ENCODE results near the gene TMEM247. TPM values are rescaled to one million over a fixed set of nuclear protein-coding genes. Genes with fewer than 3 reads are reported as not detected.

TMEM247 gene
- total RNA-seq, 2 donors from 2014 or later = not detected

DNA sequence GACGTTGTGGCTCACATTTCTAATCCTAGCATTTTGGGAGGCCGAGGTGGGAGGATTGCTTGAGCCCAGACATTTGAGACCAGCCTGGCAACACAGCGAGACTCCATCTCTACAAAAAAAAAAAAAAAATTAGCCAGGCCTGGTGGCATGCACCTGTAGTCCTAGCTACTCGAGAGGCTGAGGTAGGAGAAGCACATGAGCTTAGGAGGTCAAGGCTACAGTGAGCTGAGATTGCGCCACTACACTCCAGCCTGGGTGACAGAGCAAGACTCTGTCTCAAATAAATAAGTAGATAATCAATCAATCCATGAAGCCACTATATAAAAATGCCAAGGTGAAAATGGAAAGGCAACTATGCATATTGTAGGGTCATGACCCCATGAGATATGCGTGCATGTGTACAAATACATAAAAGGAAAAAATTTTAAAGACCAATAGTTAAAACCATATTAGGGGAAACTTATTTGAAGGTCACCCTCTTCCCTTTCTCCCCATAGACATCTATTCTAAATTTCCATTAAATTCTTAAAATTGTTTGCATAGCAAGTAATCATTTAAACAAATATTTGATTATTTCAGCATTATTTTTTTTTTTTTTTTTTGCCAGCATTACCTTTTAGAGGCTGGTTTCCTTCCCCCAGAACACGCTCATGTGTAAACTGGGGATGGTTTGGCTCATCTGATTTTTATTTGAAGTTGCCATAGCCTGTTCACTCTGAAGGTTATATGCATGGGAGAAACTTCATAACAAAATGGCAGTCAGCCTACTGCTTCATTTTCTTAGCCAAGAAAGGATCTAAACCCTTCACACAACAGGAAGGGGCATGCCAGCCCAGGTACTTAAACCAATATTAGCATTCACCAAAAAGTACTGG is 37.3 kb upstream of the TMEM247 start:
- no peak overlapping the region for H3K4me3 ChIP-seq
- TF ChIP-seq, protein P1, sequence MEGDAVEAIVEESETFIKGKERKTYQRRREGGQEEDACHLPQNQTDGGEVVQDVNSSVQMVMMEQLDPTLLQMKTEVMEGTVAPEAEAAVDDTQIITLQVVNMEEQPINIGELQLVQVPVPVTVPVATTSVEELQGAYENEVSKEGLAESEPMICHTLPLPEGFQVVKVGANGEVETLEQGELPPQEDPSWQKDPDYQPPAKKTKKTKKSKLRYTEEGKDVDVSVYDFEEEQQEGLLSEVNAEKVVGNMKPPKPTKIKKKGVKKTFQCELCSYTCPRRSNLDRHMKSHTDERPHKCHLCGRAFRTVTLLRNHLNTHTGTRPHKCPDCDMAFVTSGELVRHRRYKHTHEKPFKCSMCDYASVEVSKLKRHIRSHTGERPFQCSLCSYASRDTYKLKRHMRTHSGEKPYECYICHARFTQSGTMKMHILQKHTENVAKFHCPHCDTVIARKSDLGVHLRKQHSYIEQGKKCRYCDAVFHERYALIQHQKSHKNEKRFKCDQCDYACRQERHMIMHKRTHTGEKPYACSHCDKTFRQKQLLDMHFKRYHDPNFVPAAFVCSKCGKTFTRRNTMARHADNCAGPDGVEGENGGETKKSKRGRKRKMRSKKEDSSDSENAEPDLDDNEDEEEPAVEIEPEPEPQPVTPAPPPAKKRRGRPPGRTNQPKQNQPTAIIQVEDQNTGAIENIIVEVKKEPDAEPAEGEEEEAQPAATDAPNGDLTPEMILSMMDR (IDR thresholded peaks at IDR 0.05) = no peak
- no peaks in the 10 kb centered on the region for H3K4me1 ChIP-seq
- H3K9me3 ChIP-seq = peaks cover 0 to 10% of the 10 kb centered on the region in 2 donors
- no peaks in the 10 kb centered on the region for H3K27me3 ChIP-seq
- H3K36me3 ChIP-seq = no peaks in the 10 kb centered on the region
- H3K27ac ChIP-seq = no peak overlapping the region
- DNase-seq (ENCODE audit: low spot score) = no peak

DNA sequence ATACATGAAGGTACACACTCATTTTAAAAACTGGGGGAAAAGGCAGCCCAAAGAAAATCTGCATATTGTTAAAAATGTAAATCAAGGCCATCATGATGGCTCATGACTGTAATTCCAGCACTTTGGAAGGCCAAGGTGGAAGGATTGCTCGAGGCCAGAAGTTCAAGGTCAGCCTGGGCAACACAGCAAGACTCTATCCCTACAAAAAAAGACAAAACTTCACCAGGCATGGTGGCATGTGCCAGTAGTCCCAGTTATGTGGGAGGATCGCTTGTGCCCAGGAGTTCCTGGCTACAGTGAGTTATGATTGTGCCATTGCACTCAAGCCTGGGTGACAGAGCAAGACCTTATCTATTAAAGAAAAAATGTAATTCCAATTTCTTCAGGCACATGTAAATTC is 34.6 kb upstream of the TMEM247 start:
- H3K27ac ChIP-seq = no peak overlapping the region
- no peak for DNase-seq (ENCODE audit: low spot score)
- no peaks in the 10 kb centered on the region for H3K27me3 ChIP-seq
- no peaks in the 10 kb centered on the region for H3K36me3 ChIP-seq
- peaks cover 0 to 10% of the 10 kb centered on the region in 2 donors for H3K9me3 ChIP-seq
- no peak overlapping the region for H3K4me3 ChIP-seq
- H3K4me1 ChIP-seq = peaks cover 0 to 4% of the 10 kb centered on the region in 2 donors
- TF ChIP-seq, protein P1 (IDR thresholded peaks at IDR 0.05) = no peak

DNA sequence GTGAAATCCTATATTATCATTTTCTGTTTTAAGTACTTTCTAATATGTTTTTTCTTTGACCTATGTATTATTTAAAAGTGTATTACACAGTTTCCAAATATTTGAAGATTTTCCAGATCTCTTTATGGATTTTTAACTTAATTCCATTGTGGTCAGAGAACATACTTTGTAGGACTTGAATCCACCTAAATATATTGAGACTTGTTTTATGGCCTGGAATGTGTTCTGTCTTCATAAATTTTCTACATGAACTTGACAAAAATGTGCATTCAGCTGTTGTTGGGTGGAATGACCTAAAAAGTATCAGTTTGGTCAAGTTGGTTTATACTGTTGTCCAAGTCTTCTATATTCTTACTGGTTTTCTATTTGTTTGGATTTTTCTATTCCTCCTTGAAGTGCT is 33.8 kb upstream of the TMEM247 start:
- Histone ChIP-seq H3K27ac (no peak overlapping the region), H3K4me3 (no peak overlapping the region), H3K27me3 (no peaks in the 10 kb centered on the region), H3K9me3 (peaks cover 0 to 10% of the 10 kb centered on the region in 2 donors), H3K4me1 (peaks cover 0 to 4% of the 10 kb centered on the region in 2 donors), H3K36me3 (no peaks in the 10 kb centered on the region)
- no peak for DNase-seq (ENCODE audit: low spot score)
- TF ChIP-seq, protein P1 (IDR thresholded peaks at IDR 0.05) = no peak

DNA sequence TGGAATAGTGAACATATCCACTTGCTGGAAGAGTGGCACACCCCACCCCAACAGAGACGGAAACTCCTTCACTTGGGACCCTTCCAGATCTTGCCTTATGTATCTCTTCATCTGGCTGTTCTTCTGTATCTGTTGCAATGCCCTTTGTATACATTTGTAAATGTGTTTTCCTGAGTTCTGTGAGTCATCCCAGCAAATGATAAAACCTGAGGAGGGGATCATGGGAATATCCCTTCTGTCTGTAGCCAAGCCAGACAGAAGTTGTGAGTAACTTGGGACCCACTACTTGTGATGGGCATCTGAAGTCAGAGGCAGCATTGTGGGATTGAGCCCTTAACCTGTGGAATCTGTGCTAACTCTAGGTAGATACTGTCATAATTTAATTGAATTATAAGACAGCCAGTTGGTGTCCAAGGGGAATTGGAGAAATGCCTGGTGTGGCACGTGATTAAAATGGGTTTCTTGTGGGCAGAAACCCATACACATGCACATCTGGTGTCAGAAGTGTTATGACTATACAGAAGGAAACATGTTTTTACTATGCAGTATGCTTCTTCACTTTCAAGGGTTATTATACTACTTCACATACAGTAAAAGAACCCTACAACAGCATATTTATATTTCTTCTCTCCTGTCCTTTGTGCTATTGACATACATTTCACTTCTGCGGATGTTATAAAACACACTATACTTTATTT is 32.3 kb upstream of the TMEM247 start:
- H3K36me3 ChIP-seq = no peaks in the 10 kb centered on the region
- no peak for DNase-seq (ENCODE audit: low spot score)
- peaks cover 0 to 4% of the 10 kb centered on the region in 2 donors for H3K4me1 ChIP-seq
- peaks cover 0 to 10% of the 10 kb centered on the region in 2 donors for H3K9me3 ChIP-seq
- H3K4me3 ChIP-seq = no peak overlapping the region
- TF ChIP-seq, protein P1 (IDR thresholded peaks at IDR 0.05) = no peak
- H3K27me3 ChIP-seq = no peaks in the 10 kb centered on the region
- H3K27ac ChIP-seq = no peak overlapping the region

DNA sequence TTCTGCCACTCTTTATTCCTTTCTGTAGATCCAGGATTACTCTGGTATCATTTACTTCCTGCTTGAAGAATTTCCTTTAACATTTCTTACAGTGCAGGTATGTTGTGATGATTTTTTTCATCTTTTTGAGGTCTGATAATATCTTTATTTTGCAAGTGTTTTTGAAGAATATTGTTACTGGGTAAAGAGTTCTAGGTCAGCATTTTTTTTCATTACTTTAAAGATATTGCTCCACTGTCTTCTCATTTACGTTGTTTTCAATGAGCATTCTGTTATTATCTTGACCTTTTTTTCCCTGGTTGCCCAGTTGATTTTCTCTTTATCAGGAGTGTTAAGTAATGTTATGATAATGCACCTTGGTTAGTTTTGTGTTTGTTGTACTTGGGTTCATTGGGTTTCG is 31.7 kb upstream of the TMEM247 start:
- H3K36me3 ChIP-seq = no peaks in the 10 kb centered on the region
- H3K27ac ChIP-seq = no peak overlapping the region
- H3K4me3 ChIP-seq = no peak overlapping the region
- peaks cover 0 to 10% of the 10 kb centered on the region in 2 donors for H3K9me3 ChIP-seq
- peaks cover 0 to 4% of the 10 kb centered on the region in 2 donors for H3K4me1 ChIP-seq
- no peaks in the 10 kb centered on the region for H3K27me3 ChIP-seq
- DNase-seq (ENCODE audit: low spot score) = no peak
- TF ChIP-seq, protein P1 (IDR thresholded peaks at IDR 0.05) = no peak
